ENCODE data around the gene PHTF1.
"Not testable (repeated sequence)": the region's sequence is repeated elsewhere in the genome, so short reads cannot be mapped to it uniquely, and the experiment has no call there.

The PHTF1 gene

GRCh38 chr1:113777561-113777960, 18.3 kb upstream of the PHTF1 start:
- no peak for DNase-seq (ENCODE audit: low spot score)

GRCh38 chr1:113770031-113770430, 10.7 kb upstream of the PHTF1 start:
- DNase-seq (ENCODE audit: low spot score) = no peak

GRCh38 chr1:113769601-113769970, 10.3 kb upstream of the PHTF1 start:
- DNase-seq (ENCODE audit: low spot score) = no peak

GRCh38 chr1:113768916-113769600, 9.8 kb upstream of the PHTF1 start:
- DNase-seq (ENCODE audit: low spot score) = no peak

- DNase-seq (ENCODE audit: low spot score) = no peak
Observed at GRCh38 chr1:113765306-113766230, 6.3 kb upstream of the PHTF1 start.

GRCh38 chr1:113763661-113764060, 4.4 kb upstream of the PHTF1 start:
- no peak for DNase-seq (ENCODE audit: low spot score)

GRCh38 chr1:113761937-113762336, 2.7 kb upstream of the PHTF1 start:
- no peak for DNase-seq (ENCODE audit: low spot score)

GRCh38 chr1:113760102-113761080, 1.1 kb upstream of the PHTF1 start:
- no peak for DNase-seq (ENCODE audit: low spot score)

GRCh38 chr1:113758631-113759332, 504 bp downstream of the PHTF1 start:
- peak; percentile 51 for DNase-seq (ENCODE audit: low spot score)

GRCh38 chr1:113756461-113756860, 2.8 kb downstream of the PHTF1 start:
- DNase-seq (ENCODE audit: low spot score) = no peak

- not testable (repeated sequence) for DNase-seq (ENCODE audit: low spot score)
Observed at GRCh38 chr1:113753333-113753732, 6.0 kb downstream of the PHTF1 start.

- no peak for DNase-seq (ENCODE audit: low spot score)
Observed at GRCh38 chr1:113751516-113751915, 7.8 kb downstream of the PHTF1 start.

- DNase-seq (ENCODE audit: low spot score) = no peak
Observed at GRCh38 chr1:113751114-113751513, 8.2 kb downstream of the PHTF1 start.

GRCh38 chr1:113749402-113749801, 9.9 kb downstream of the PHTF1 start:
- DNase-seq (ENCODE audit: low spot score) = no peak

- peak; percentile 28 for DNase-seq (ENCODE audit: low spot score)
Observed at GRCh38 chr1:113747376-113747775, 11.9 kb downstream of the PHTF1 start.

- no peak for DNase-seq (ENCODE audit: low spot score)
Observed at GRCh38 chr1:113745425-113745824, 13.9 kb downstream of the PHTF1 start.

- no peak for DNase-seq (ENCODE audit: low spot score)
Observed at GRCh38 chr1:113744114-113744513, 15.2 kb downstream of the PHTF1 start.

GRCh38 chr1:113742515-113742914, 16.8 kb downstream of the PHTF1 start:
- DNase-seq (ENCODE audit: low spot score) = no peak

- DNase-seq (ENCODE audit: low spot score) = no peak
Observed at GRCh38 chr1:113734357-113735055, 24.8 kb downstream of the PHTF1 start.

- no peak for DNase-seq (ENCODE audit: low spot score)
Observed at GRCh38 chr1:113732802-113733201, 26.5 kb downstream of the PHTF1 start.

- DNase-seq (ENCODE audit: low spot score) = no peak
Observed at GRCh38 chr1:113721010-113721409, 38.3 kb downstream of the PHTF1 start.
